Tibial nerve (tissue), 3 donors: ENCODE results near the gene PRAF2.

Experiments
- POLR2A ChIP-seq, 2 donors: fragments of 450-650 bp; IDR thresholded peaks; one replicate each; pipeline ENCODE4 v1.6.1; 2017; ENCODE audit warnings: antibody characterized with exemption in 2 of 2, mild to moderate bottlenecking in 2 of 2, moderate library complexity in 2 of 2
- TF ChIP-seq, protein P1 (sequence below), 5 experiments: fragments of 200-600 bp in 3 of 5; fragments of 450-650 bp in 2 of 5; sonication (generic) in 3 of 5; IDR thresholded peaks; one replicate each; pipeline ENCODE4 v1.5.1; 2016 to 2019; ENCODE audit warnings: antibody characterized with exemption in 5 of 5, mild to moderate bottlenecking in 3 of 5, moderate library complexity in 2 of 5

DNA sequence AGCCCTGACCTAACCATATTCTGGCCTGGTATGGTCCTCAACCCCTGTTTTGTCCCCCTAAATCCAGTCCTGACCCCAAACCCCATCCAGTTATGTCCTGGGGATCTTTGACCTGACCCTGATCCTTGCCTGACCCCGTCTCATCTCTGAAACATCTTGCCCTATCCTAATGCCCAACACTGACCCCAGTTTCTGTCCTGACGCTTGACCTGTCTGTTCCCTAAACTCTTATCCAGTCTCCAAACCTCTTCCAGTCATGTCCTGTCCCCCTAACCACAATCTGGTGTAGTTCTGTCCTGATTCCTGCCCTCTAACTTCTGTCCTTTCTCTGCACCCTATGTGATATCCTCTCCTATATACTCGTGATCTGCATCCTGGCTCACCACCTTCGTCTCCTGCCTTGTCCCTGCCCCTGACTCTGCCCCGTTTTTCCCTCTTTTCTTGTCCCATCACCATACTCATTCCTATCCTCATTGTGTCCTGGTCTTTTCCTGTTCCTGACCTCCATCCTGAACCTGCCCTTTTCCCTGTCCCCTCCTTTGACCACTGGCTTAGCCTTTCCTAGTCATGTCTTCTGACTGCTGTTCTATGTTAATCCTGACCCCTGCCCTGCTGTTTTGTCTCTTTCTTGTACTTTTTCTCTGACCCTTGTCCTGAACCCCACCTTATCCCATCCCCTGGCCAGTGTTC lies 19.6 kb downstream of the PRAF2 start:
- TF ChIP-seq, protein P1, sequence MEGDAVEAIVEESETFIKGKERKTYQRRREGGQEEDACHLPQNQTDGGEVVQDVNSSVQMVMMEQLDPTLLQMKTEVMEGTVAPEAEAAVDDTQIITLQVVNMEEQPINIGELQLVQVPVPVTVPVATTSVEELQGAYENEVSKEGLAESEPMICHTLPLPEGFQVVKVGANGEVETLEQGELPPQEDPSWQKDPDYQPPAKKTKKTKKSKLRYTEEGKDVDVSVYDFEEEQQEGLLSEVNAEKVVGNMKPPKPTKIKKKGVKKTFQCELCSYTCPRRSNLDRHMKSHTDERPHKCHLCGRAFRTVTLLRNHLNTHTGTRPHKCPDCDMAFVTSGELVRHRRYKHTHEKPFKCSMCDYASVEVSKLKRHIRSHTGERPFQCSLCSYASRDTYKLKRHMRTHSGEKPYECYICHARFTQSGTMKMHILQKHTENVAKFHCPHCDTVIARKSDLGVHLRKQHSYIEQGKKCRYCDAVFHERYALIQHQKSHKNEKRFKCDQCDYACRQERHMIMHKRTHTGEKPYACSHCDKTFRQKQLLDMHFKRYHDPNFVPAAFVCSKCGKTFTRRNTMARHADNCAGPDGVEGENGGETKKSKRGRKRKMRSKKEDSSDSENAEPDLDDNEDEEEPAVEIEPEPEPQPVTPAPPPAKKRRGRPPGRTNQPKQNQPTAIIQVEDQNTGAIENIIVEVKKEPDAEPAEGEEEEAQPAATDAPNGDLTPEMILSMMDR (IDR thresholded peaks at IDR 0.05): no peak
- TF ChIP-seq POLR2A (IDR thresholded peaks at IDR 0.05): no peak
